ENCODE measurements around the gene SSTR5.

DNA sequence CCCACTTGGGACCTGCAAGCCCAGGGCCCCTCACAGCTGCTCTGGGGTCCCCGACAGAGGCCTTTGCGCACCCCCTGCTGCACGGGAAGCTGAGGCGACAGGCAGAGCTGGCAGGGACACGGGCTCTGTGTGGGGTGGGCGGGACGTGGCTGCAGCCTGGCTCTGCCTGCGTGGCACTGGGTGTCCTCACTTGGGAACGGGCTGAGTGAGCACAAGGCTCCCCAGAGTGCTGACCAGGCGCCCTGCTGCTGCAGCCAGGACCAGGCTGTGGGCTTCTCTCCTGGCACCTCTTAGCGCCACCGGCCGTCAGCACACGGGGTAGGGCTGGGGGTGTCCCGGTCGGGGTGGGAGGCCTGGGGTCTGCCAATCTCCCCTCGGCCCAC, 16.9 kb downstream of the SSTR5 start:
- TF ChIP-seq, protein P1, sequence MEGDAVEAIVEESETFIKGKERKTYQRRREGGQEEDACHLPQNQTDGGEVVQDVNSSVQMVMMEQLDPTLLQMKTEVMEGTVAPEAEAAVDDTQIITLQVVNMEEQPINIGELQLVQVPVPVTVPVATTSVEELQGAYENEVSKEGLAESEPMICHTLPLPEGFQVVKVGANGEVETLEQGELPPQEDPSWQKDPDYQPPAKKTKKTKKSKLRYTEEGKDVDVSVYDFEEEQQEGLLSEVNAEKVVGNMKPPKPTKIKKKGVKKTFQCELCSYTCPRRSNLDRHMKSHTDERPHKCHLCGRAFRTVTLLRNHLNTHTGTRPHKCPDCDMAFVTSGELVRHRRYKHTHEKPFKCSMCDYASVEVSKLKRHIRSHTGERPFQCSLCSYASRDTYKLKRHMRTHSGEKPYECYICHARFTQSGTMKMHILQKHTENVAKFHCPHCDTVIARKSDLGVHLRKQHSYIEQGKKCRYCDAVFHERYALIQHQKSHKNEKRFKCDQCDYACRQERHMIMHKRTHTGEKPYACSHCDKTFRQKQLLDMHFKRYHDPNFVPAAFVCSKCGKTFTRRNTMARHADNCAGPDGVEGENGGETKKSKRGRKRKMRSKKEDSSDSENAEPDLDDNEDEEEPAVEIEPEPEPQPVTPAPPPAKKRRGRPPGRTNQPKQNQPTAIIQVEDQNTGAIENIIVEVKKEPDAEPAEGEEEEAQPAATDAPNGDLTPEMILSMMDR (IDR thresholded peaks at IDR 0.05 in 2 of 3, conservative IDR thresholded peaks at IDR 0.05 in 1 of 3; ENCODE audit: control insufficient read depth in 2 of 3, extremely low read depth in 1 of 3, insufficient read depth in 1 of 3, low read depth in 3 of 3, low read length in 3 of 3) = no peak
- TF ChIP-seq CHD2 (IDR thresholded peaks at IDR 0.05; ENCODE audit: borderline replicate concordance, low read depth, low read length) (no peak), SMC3 (IDR thresholded peaks at IDR 0.05; ENCODE audit: borderline replicate concordance, low read length) (no peak), DPF2 (IDR thresholded peaks at IDR 0.05) (no peak), EZH2 (IDR thresholded peaks at IDR 0.05; ENCODE audit: borderline replicate concordance, control insufficient read depth, low read depth, low read length) (no peak), ZNF274 (IDR thresholded peaks at IDR 0.05; ENCODE audit: insufficient read depth, insufficient read length) (no peak), KAT2A (conservative IDR thresholded peaks at IDR 0.05; ENCODE audit: control insufficient read depth, low read depth, low read length) (no peak), RELA (IDR thresholded peaks at IDR 0.05; ENCODE audit: borderline replicate concordance, partially characterized antibody) (no peak), JUND (IDR thresholded peaks at IDR 0.05; ENCODE audit: low read depth, low read length) (no peak), CEBPB (IDR thresholded peaks at IDR 0.05; ENCODE audit: borderline replicate concordance in 1 of 2, low read depth in 2 of 2, low read length in 2 of 2) (no peak), POLR2AphosphoS5 (IDR thresholded peaks at IDR 0.05; ENCODE audit: low read length) (no peak), GABPA (IDR thresholded peaks at IDR 0.05; ENCODE audit: low read depth) (no peak), YY1 (IDR thresholded peaks at IDR 0.05; ENCODE audit: low read depth, low read length) (no peak)
- TF ChIP-seq, protein P2, sequence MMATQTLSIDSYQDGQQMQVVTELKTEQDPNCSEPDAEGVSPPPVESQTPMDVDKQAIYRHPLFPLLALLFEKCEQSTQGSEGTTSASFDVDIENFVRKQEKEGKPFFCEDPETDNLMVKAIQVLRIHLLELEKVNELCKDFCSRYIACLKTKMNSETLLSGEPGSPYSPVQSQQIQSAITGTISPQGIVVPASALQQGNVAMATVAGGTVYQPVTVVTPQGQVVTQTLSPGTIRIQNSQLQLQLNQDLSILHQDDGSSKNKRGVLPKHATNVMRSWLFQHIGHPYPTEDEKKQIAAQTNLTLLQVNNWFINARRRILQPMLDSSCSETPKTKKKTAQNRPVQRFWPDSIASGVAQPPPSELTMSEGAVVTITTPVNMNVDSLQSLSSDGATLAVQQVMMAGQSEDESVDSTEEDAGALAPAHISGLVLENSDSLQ (IDR thresholded peaks at IDR 0.05) = no peak

Data from GM12878 (cell line).